Breast epithelium (tissue), 4 donors: Measurements from ENCODE around the gene MCF2L2. TPM values are rescaled to one million over a fixed set of nuclear protein-coding genes. Genes with fewer than 3 reads are reported as not detected.

Experiments
- DNase-seq, 2 donors: peaks; one replicate each; pipeline ENCODE4 v3.0.0-alpha.2; 2019; ENCODE audit warnings: low spot score in 2 of 2
- H3K27ac ChIP-seq, 2 donors: fragments of 200-600 bp; sonication (generic) in 1 of 2; one replicate each; pipeline ENCODE4 v1.5.1; 2016 to 2019; ENCODE audit warnings: mild to moderate bottlenecking in 1 of 2
- H3K27me3 ChIP-seq, 2 donors: fragments of 200-600 bp; sonication (generic) in 1 of 2; one replicate each; pipeline versions ENCODE4 v1.5.1 to v1.6.0; 2017 to 2019; ENCODE audit warnings: control low read depth in 1 of 2, mild to moderate bottlenecking in 1 of 2
- H3K36me3 ChIP-seq: fragments of 200-600 bp; one replicate; pipeline ENCODE4 v1.5.1; 2019
- H3K4me1 ChIP-seq, 2 donors: fragments of 200-600 bp; sonication (generic); one replicate each; pipeline ENCODE4 v1.5.1; 2016 to 2019; ENCODE audit warnings: control low read depth in 1 of 2
- H3K4me3 ChIP-seq, 3 donors: fragments of 200-600 bp; sonication (generic); 1 replicate in 2 of 3; 2 replicates in 1 of 3; pipeline ENCODE4 v1.5.1; 2016 to 2019; ENCODE audit warnings: mild to moderate bottlenecking in 3 of 3, moderate library complexity in 2 of 3
- H3K9me3 ChIP-seq, 2 donors: fragments of 200-600 bp; sonication (generic) in 1 of 2; one replicate each; pipeline ENCODE4 v1.5.1; 2016 to 2019; ENCODE audit warnings: control low read depth in 1 of 2
- CTCF ChIP-seq, 3 donors: fragments of 450-650 bp; IDR thresholded peaks; one replicate each; pipeline ENCODE4 v1.5.1; 2016 to 2017; ENCODE audit warnings: antibody characterized with exemption in 3 of 3, mild to moderate bottlenecking in 3 of 3, moderate library complexity in 3 of 3
- POLR2A ChIP-seq: fragments of 450-650 bp; IDR thresholded peaks from one replicate; pipeline ENCODE4 v1.6.1; 2016; ENCODE audit warnings: antibody characterized with exemption, mild to moderate bottlenecking, moderate library complexity
- POLR2AphosphoS5 ChIP-seq, 3 donors: sonication (generic); formaldehyde crosslinking; IDR thresholded peaks; one replicate each; pipeline ENCODE4 v1.6.1; 2017; ENCODE audit warnings: antibody characterized with exemption in 3 of 3
- intact Hi-C: fragments of 100-400 bp; cut with DNase I; formaldehyde crosslinking; loops from one replicate; pipeline ENCODE4 v1.15.1; 2023; ENCODE audit warnings: low total_unique reads
- total RNA-seq, 3 donors: library from RNA; depleted of rRNA; stranded (reverse); fragments of >200 nt; gene quantifications; one replicate each; pipeline ENCODE4 v1.1.0, GENCODE V29; 2016

MCF2L2 gene
- total RNA-seq, 3 donors from 2014 or later = 0.64 to 1.5 (median 1.3) TPM

DNA sequence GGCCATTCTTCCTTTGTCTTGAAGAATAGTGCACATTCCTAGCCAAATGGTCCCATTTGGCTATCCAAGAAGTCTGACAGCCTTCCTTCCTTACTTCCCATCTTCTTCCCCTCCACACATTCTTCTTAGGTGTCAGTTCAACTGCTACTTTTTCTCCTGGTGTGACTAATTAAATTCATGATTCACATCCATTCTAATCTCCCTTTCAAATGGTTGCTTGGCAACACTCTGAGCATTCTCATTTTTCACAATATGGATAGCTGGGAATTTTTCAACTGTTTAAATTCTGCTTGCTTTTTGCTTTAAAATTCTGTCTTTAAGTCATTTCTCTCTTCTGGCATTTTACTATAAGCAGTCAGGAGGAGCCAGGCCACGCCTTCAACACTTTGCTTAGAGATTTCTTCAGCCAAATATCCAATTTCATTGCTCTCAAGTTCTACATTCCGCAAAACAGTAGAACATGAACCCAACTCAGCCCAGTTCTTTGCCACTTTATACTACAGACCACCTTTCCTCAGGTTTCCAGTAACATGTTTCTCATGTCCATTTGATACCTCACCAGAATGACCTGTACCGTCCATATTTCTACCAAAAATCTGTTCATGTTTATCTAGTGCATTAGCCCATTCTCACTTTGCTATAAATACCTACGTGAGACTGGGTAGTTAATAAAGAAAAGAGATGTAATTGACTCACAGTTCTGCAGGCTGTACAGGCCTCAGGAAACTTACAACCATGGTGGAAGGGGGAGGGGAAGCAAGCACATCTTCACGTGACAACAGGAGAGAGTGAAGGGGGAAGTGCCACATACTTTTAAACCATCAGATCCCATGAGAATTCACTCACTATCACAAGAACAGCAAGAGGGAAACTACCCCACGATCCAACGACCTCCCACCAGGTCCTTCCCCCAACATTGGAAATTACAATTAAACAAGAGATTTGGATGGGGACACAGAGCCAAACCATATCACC, 31.9 kb upstream of the MCF2L2 start:
- Histone ChIP-seq H3K4me3 (no peak overlapping the region), H3K36me3 (no peaks in the 10 kb centered on the region), H3K27ac (no peak overlapping the region), H3K27me3 (no peaks in the 10 kb centered on the region), H3K9me3 (no peaks in the 10 kb centered on the region), H3K4me1 (no peaks in the 10 kb centered on the region)
- no peak for DNase-seq
- TF ChIP-seq POLR2A (no peak), POLR2AphosphoS5 (IDR thresholded peaks at IDR 0.05) (no peak), CTCF (IDR thresholded peaks at IDR 0.05) (no peak)
- intact Hi-C loops = no loop called here

DNA sequence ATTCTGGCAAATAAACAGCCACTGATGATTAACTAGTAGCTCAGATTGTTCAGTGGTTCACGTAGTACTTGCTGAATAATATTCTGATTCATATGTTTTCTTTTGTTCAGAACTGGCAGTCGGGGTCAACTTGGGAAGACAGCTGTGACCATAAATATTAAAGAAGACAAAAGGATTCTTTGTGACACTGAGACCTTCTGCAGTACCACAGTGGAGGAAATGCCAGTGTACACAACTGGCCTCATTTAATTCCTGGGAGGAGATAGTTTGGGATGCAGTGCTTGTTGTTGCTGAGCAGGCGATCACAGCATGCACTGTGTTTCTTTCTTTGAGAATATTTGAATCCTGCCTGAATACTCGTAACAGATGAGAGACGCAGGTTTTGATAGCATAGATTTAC, 26.7 kb upstream of the MCF2L2 start:
- Histone ChIP-seq H3K27ac (no peak overlapping the region), H3K27me3 (no peaks in the 10 kb centered on the region), H3K9me3 (no peaks in the 10 kb centered on the region), H3K4me1 (no peaks in the 10 kb centered on the region), H3K36me3 (no peaks in the 10 kb centered on the region), H3K4me3 (no peak overlapping the region)
- TF ChIP-seq CTCF (IDR thresholded peaks at IDR 0.05) (no peak), POLR2AphosphoS5 (IDR thresholded peaks at IDR 0.05) (no peak), POLR2A (no peak)
- intact Hi-C loops = no loop called here
- no peak for DNase-seq

- Histone ChIP-seq H3K27me3 (no peaks in the 10 kb centered on the region), H3K4me3 (no peak overlapping the region), H3K36me3 (no peaks in the 10 kb centered on the region), H3K4me1 (peaks cover 0 to 6% of the 10 kb centered on the region in 2 donors), H3K9me3 (no peaks in the 10 kb centered on the region), H3K27ac (no peak overlapping the region)
- TF ChIP-seq CTCF (IDR thresholded peaks at IDR 0.05) (no peak), POLR2AphosphoS5 (IDR thresholded peaks at IDR 0.05) (no peak), POLR2A (no peak)
- no peak for DNase-seq
- intact Hi-C loops = no loop called here
These were observed 25.6 kb upstream of the MCF2L2 start for GRCh38 chr3:183454064-183454463.

- Histone ChIP-seq H3K4me1 (peaks cover 0 to 6% of the 10 kb centered on the region in 2 donors), H3K4me3 (peak overlapping the region in 1 of 3 donors; percentile 14), H3K27me3 (no peaks in the 10 kb centered on the region), H3K9me3 (no peaks in the 10 kb centered on the region), H3K27ac (no peak overlapping the region), H3K36me3 (no peaks in the 10 kb centered on the region)
- DNase-seq = no peak
- TF ChIP-seq POLR2A (no peak), POLR2AphosphoS5 (IDR thresholded peaks at IDR 0.05) (no peak), CTCF (IDR thresholded peaks at IDR 0.05) (no peak)
- intact Hi-C loops = no loop called here
These were observed 21.4 kb upstream of the MCF2L2 start for GRCh38 chr3:183449791-183450190.

DNA sequence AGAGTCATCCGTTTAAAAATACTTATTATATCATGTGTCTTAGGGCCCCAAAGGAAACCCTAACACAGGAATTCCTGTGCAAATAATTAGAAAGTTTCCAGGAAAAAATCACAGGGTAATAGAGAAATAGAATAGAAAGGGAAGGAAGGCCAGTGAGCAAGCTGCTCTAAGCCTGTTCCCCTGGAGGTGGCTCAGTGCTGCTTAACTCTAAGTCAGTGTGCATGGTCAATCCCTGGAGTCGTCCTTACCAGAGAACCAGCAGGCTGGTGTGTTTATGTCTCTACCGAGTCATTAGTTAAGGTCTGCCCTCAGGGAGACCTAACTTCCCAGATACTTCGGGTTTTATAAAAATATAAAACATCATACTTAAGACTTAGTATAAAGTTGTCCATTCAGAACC, 21.0 kb upstream of the MCF2L2 start:
- H3K27me3 ChIP-seq = no peaks in the 10 kb centered on the region
- no peak overlapping the region for H3K27ac ChIP-seq
- no peak for TF ChIP-seq POLR2A
- no peak for TF ChIP-seq CTCF (IDR thresholded peaks at IDR 0.05)
- no peak for TF ChIP-seq POLR2AphosphoS5 (IDR thresholded peaks at IDR 0.05)
- no peaks in the 10 kb centered on the region for H3K9me3 ChIP-seq
- H3K36me3 ChIP-seq = no peaks in the 10 kb centered on the region
- peaks cover 0 to 6% of the 10 kb centered on the region in 2 donors for H3K4me1 ChIP-seq
- intact Hi-C loops = no loop called here
- H3K4me3 ChIP-seq = peak overlapping the region in 1 of 3 donors; percentile 14
- no peak for DNase-seq
